Neural cell (in vitro differentiated cells): Measurements from ENCODE around the gene IMPA2. TPM values are rescaled to one million over a fixed set of nuclear protein-coding genes. Genes with fewer than 3 reads are reported as not detected.

Source experiments
- H2AFZ ChIP-seq: fragments of 200-600, 300-800 bp; sonication (generic), shearing (Covaris generic); 2 replicates; pipeline ENCODE4 v1.6.0; 2014; ENCODE audit warnings: low read depth, mild to moderate bottlenecking, antibody characterized with exemption, low read length, moderate library complexity
- H3F3A ChIP-seq: fragments of 200-600 bp; shearing (Covaris generic); 2 replicates; pipeline ENCODE4 v1.6.1; 2016; ENCODE audit warnings: mild to moderate bottlenecking, moderate library complexity, mixed read lengths, antibody characterized with exemption, low read length; ENCODE audit not compliant: insufficient read depth, poor library complexity, severe bottlenecking
- H3K27ac ChIP-seq: fragments of 200-600, 300-800 bp; sonication (generic), shearing (Covaris generic); 2 replicates; pipeline ENCODE4 v1.5.1; 2014; ENCODE audit warnings: mild to moderate bottlenecking, low read length, moderate library complexity
- H3K27me3 ChIP-seq: fragments of 300-800, 200-600 bp; sonication (generic), shearing (Covaris generic); 2 replicates; pipeline ENCODE4 v1.6.0; 2014; ENCODE audit warnings: mild to moderate bottlenecking, low read depth, low read length, moderate library complexity; ENCODE audit not compliant: insufficient read depth
- H3K36me3 ChIP-seq: fragments of 300-800, 200-600 bp; sonication (generic), shearing (Covaris generic); 2 replicates; pipeline ENCODE4 v1.5.1; 2014; ENCODE audit warnings: mild to moderate bottlenecking, antibody characterized with exemption, low read length, moderate library complexity; ENCODE audit not compliant: insufficient read depth
- H3K4me2 ChIP-seq: fragments of 300-800, 200-600 bp; sonication (generic), shearing (Covaris generic); 2 replicates; pipeline ENCODE4 v1.6.0; 2014; ENCODE audit warnings: mild to moderate bottlenecking, low read length
- H3K4me3 ChIP-seq: fragments of 300-800, 200-600 bp; sonication (generic), shearing (Covaris generic); 2 replicates; pipeline ENCODE4 v1.5.1; 2014; ENCODE audit warnings: mild to moderate bottlenecking, low read length, moderate library complexity
- H3K79me2 ChIP-seq: fragments of 200-600 bp; shearing (Covaris generic); replicated peaks from 2 replicates; pipeline ENCODE4 v1.6.0; 2014; ENCODE audit warnings: mild to moderate bottlenecking, low read length, moderate library complexity; ENCODE audit not compliant: insufficient read depth
- H3K9ac ChIP-seq: fragments of 300-800, 200-600 bp; sonication (generic), shearing (Covaris generic); 2 replicates; pipeline ENCODE4 v1.6.1; 2016; ENCODE audit warnings: mild to moderate bottlenecking, low read length, mixed read lengths
- H3K9me2 ChIP-seq: fragments of 200-600 bp; shearing (Covaris generic); 2 replicates; pipeline ENCODE4 v1.6.1; 2016; ENCODE audit warnings: mild to moderate bottlenecking, low read length, mixed read lengths; ENCODE audit not compliant: insufficient read depth
- H3K9me3 ChIP-seq: fragments of 200-600, 300-800 bp; sonication (generic), shearing (Covaris generic); 2 replicates; pipeline ENCODE4 v1.6.1; 2016; ENCODE audit warnings: mild to moderate bottlenecking, mixed run types, low read length, moderate library complexity, mixed read lengths
- H4K20me1 ChIP-seq: fragments of 200-600 bp; shearing (Covaris generic); 2 replicates; pipeline ENCODE4 v1.6.1; 2016; ENCODE audit warnings: mild to moderate bottlenecking, mixed run types; ENCODE audit not compliant: insufficient read depth
- EP300 ChIP-seq: fragments of 450-650 bp; conservative IDR thresholded peaks from 2 replicates; pipeline ENCODE4 v1.6.1; 2014; ENCODE audit warnings: antibody characterized with exemption, mild to moderate bottlenecking, moderate library complexity; ENCODE audit not compliant: poor library complexity, severe bottlenecking
- EZH2 ChIP-seq: fragments of 200-600, 300-800 bp; shearing (Covaris generic), sonication (generic); IDR thresholded peaks from 2 replicates; pipeline ENCODE4 v1.6.1; 2014; ENCODE audit warnings: antibody characterized with exemption, low read length, borderline replicate concordance, mild to moderate bottlenecking; ENCODE audit not compliant: insufficient read depth, poor library complexity, severe bottlenecking
- MXI1 ChIP-seq: fragments of 450-650 bp; conservative IDR thresholded peaks from 2 replicates; pipeline ENCODE4 v1.6.1; 2014; ENCODE audit warnings: antibody characterized with exemption, mild to moderate bottlenecking; ENCODE audit not compliant: poor library complexity, severe bottlenecking
- POLR2AphosphoS5 ChIP-seq: IDR thresholded peaks from 2 replicates; pipeline ENCODE4 v1.6.1; 2012
- RAD21 ChIP-seq: fragments of 450-650 bp; conservative IDR thresholded peaks from 2 replicates; pipeline ENCODE4 v1.6.1; 2014; ENCODE audit warnings: antibody characterized with exemption, mild to moderate bottlenecking, moderate library complexity
- REST ChIP-seq: IDR thresholded peaks from 2 replicates; pipeline ENCODE4 v1.6.1; 2012; ENCODE audit warnings: borderline replicate concordance
- SMC3 ChIP-seq: fragments of 450-650 bp; conservative IDR thresholded peaks from 2 replicates; pipeline ENCODE4 v1.6.1; 2014; ENCODE audit warnings: antibody characterized with exemption, mild to moderate bottlenecking, moderate library complexity; ENCODE audit not compliant: poor library complexity
- TAF1 ChIP-seq: IDR thresholded peaks from 2 replicates; pipeline ENCODE4 v1.6.1; 2012; ENCODE audit warnings: low read depth
- polyA minus RNA-seq: library from RNA; depleted of rRNA, polyadenylated mRNA; stranded (reverse); fragments of >200 nt; gene quantifications from 2 replicates; pipeline ENCODE4 v1.2.3, GENCODE V29; 2014
- polyA plus RNA-seq: library from polyadenylated mRNA; depleted of rRNA; stranded (reverse); fragments of >200 nt; gene quantifications from 2 replicates; pipeline ENCODE4 v1.2.3, GENCODE V29; 2014
- TF ChIP-seq, protein P1 (sequence below): fragments of 450-650 bp; IDR thresholded peaks from 2 replicates; pipeline ENCODE4 v1.5.1; 2014; ENCODE audit warnings: antibody characterized with exemption, mild to moderate bottlenecking, moderate library complexity; ENCODE audit not compliant: poor library complexity, severe bottlenecking

Gene IMPA2
- polyA plus RNA-seq (2.7 and 3.6 TPM in 2 replicates), polyA minus RNA-seq (1.7 TPM in 2 replicates)

DNA sequence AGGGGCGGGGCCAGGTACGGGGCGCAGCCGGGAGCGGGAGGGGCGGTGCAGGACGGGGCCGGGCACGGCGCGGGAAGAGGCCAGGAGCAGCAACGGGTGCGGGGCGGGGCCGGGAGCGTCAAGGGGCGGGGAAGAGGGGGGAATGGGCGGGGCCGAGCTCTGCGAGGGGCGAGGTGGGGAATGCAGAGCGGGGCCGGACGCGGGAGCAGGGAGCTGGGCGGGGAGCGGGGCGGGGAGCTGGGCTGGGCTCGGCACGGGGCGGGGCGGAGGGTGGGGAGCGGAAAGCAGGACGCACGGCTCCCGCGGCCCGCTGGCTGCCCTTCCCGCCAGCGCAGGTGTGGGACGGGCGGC is at the start of gene IMPA2:
TSS of gene IMPA2 (plus strand) at position 316 of the 351 bp plus-strand sequence. CDS start 163 bp downstream, outside the sequence.
- Histone ChIP-seq H3K9me3 (no peaks in the 10 kb centered on the region), H4K20me1 (no peaks in the 10 kb centered on the region), H3K36me3 (no peaks in the 10 kb centered on the region), H3K4me3 (peak within 1 kb of the TSS; percentile 76), H3K9me2 (no peaks in the 10 kb centered on the region), H2AFZ (peak within 1 kb of the TSS; percentile 27), H3K27ac (no peak within 1 kb of the TSS), H3F3A (no peaks in the 10 kb centered on the region), H3K4me2 (peak within 1 kb of the TSS; percentile 60), H3K79me2 (no peaks in the 10 kb centered on the region), H3K27me3 (peaks cover 32% of the 10 kb centered on the region), H3K9ac (peak within 1 kb of the TSS; percentile 50)
- TF ChIP-seq EP300 (no peak), POLR2AphosphoS5 (no peak), TAF1 (no peak), EZH2 (no peak), SMC3 (no peak), RAD21 (no peak), MXI1 (no peak), REST (no peak)
- TF ChIP-seq, protein P1, sequence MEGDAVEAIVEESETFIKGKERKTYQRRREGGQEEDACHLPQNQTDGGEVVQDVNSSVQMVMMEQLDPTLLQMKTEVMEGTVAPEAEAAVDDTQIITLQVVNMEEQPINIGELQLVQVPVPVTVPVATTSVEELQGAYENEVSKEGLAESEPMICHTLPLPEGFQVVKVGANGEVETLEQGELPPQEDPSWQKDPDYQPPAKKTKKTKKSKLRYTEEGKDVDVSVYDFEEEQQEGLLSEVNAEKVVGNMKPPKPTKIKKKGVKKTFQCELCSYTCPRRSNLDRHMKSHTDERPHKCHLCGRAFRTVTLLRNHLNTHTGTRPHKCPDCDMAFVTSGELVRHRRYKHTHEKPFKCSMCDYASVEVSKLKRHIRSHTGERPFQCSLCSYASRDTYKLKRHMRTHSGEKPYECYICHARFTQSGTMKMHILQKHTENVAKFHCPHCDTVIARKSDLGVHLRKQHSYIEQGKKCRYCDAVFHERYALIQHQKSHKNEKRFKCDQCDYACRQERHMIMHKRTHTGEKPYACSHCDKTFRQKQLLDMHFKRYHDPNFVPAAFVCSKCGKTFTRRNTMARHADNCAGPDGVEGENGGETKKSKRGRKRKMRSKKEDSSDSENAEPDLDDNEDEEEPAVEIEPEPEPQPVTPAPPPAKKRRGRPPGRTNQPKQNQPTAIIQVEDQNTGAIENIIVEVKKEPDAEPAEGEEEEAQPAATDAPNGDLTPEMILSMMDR: no peak

- H3K27ac ChIP-seq: no peak overlapping the region
- TF ChIP-seq SMC3: no peak
- TF ChIP-seq REST: no peak
- no peak for TF ChIP-seq POLR2AphosphoS5
- no peak for TF ChIP-seq MXI1
- TF ChIP-seq, protein P1: no peak
- TF ChIP-seq TAF1: no peak
- TF ChIP-seq EZH2: no peak
- TF ChIP-seq EP300: no peak
- no peak for TF ChIP-seq RAD21
- H3K79me2 ChIP-seq: no peaks in the 10 kb centered on the region
- no peak overlapping the region for H3K9ac ChIP-seq
- H3K4me2 ChIP-seq: no peak overlapping the region
- no peaks in the 10 kb centered on the region for H3F3A ChIP-seq
- H2AFZ ChIP-seq: no peak overlapping the region
- no peaks in the 10 kb centered on the region for H3K27me3 ChIP-seq
- H3K4me3 ChIP-seq: no peak overlapping the region
- H3K9me2 ChIP-seq: no peaks in the 10 kb centered on the region
- H3K9me3 ChIP-seq: no peaks in the 10 kb centered on the region
- H4K20me1 ChIP-seq: no peaks in the 10 kb centered on the region
- H3K36me3 ChIP-seq: no peaks in the 10 kb centered on the region
Measured at GRCh38 chr18:11932393-11932792, 48.9 kb upstream of the IMPA2 start.
